Fibroblast of lung (primary cell): ENCODE measurements around the gene AQR. TPM values are rescaled to one million over a fixed set of nuclear protein-coding genes. Genes with fewer than 3 reads are reported as not detected.

Source experiments
- DNase-seq, 2 donors: peaks; one replicate each; pipeline versions ENCODE4 v3.0.0 to v3.0.0-alpha.2; 2010; ENCODE audit warnings: low read depth in 2 of 2
- H2AFZ ChIP-seq: 2 replicates; pipeline ENCODE4 v1.5.1; 2012; ENCODE audit warnings: low read length, control low read depth, inconsistent platforms
- H3K27ac ChIP-seq: 2 replicates; pipeline ENCODE4 v1.5.1; 2011; ENCODE audit warnings: low read length, control low read depth; ENCODE audit not compliant: insufficient read depth
- H3K27me3 ChIP-seq: 2 replicates; pipeline ENCODE4 v1.5.1; 2011; ENCODE audit warnings: mild to moderate bottlenecking, low read length; ENCODE audit not compliant: control insufficient read depth, insufficient read depth
- H3K36me3 ChIP-seq: 2 replicates; pipeline ENCODE4 v1.5.1; 2011; ENCODE audit warnings: low read length; ENCODE audit not compliant: control insufficient read depth, insufficient read depth
- H3K4me1 ChIP-seq: 2 replicates; pipeline ENCODE4 v1.5.1; 2011; ENCODE audit warnings: low read length; ENCODE audit not compliant: control insufficient read depth, insufficient read depth; ENCODE audit errors: extremely low read depth
- H3K4me2 ChIP-seq: 2 replicates; pipeline ENCODE4 v1.5.1; 2011; ENCODE audit warnings: low read length, control low read depth; ENCODE audit not compliant: insufficient read depth; ENCODE audit errors: extremely low read depth
- H3K4me3 ChIP-seq, 4 experiments: fragments of 200-600 bp in 1 of 4; sonication (generic) in 1 of 4; replicated peaks in 1 of 4; 2 replicates each; pipeline ENCODE4 v1.5.1; 2011 to 2016; ENCODE audit warnings: low read length in 4 of 4, low read depth in 3 of 4, mild to moderate bottlenecking in 3 of 4, control low read depth in 2 of 4, inconsistent platforms in 1 of 4, mixed read lengths in 1 of 4; ENCODE audit not compliant: insufficient read depth in 1 of 4; ENCODE audit errors: control extremely low read depth in 1 of 4
- H3K79me2 ChIP-seq: 2 replicates; pipeline ENCODE4 v1.5.1; 2012; ENCODE audit warnings: mild to moderate bottlenecking, low read length, inconsistent platforms; ENCODE audit not compliant: control insufficient read depth, insufficient read depth
- H3K9ac ChIP-seq: 2 replicates; pipeline ENCODE4 v1.5.1; 2011; ENCODE audit warnings: mild to moderate bottlenecking, low read length, control low read depth; ENCODE audit not compliant: insufficient read depth
- H3K9me3 ChIP-seq: 2 replicates; pipeline ENCODE4 v1.5.1; 2012; ENCODE audit warnings: low read depth, low read length; ENCODE audit not compliant: control insufficient read depth, insufficient read depth
- H4K20me1 ChIP-seq: 2 replicates; pipeline ENCODE4 v1.5.1; 2011; ENCODE audit warnings: low read length; ENCODE audit not compliant: control insufficient read depth, insufficient read depth; ENCODE audit errors: extremely low read depth
- CTCF ChIP-seq, 2 donors: IDR thresholded peaks in 1 of 2; conservative IDR thresholded peaks in 1 of 2; 1 replicate in 1 of 2; 2 replicates in 1 of 2; pipeline ENCODE4 v1.5.1; 2011 to 2012; ENCODE audit warnings: low read length in 2 of 2, control low read depth in 1 of 2, inconsistent platforms in 1 of 2, low read depth in 1 of 2, mild to moderate bottlenecking in 1 of 2
- EZH2 ChIP-seq: IDR thresholded peaks from 2 replicates; pipeline ENCODE4 v1.5.1; 2012; ENCODE audit warnings: low read length, control low read depth, mild to moderate bottlenecking; ENCODE audit errors: missing control alignments
- polyA plus RNA-seq, 2 donors: library from polyadenylated mRNA; depleted of rRNA in 1 of 2; stranded (reverse) in 1 of 2; unstranded in 1 of 2; fragments of >200 nt; gene quantifications; 2 replicates each; pipeline ENCODE4 v1.2.1, GENCODE V29; 2011 to 2012; ENCODE audit warnings: missing spikeins in 1 of 2
- total RNA-seq: library from RNA; depleted of rRNA; stranded (reverse); fragments of >200 nt; gene quantifications from 2 replicates; pipeline ENCODE4 v1.2.1, GENCODE V29; 2014

Gene AQR
- total and polyA plus RNA-seq, 2 donors (not counting 1 experiment from before 2014, with no cell fraction given), result 19.7 to 33.0 TPM

- no peak for DNase-seq
- Histone ChIP-seq H2AFZ (no peak overlapping the region), H3K27me3 (no peaks in the 10 kb centered on the region), H3K79me2 (no peaks in the 10 kb centered on the region), H3K4me3 (no peak overlapping the region), H3K9ac (no peak overlapping the region), H3K36me3 (no peaks in the 10 kb centered on the region), H3K27ac (no peak overlapping the region), H3K9me3 (no peaks in the 10 kb centered on the region), H3K4me1 (no peaks in the 10 kb centered on the region), H3K4me2 (no peak overlapping the region), H4K20me1 (no peaks in the 10 kb centered on the region)
- TF ChIP-seq CTCF (conservative IDR thresholded peaks at IDR 0.05 in 1 of 2, IDR thresholded peaks at IDR 0.05 in 1 of 2; ENCODE audit: low read depth in 1 of 2, low read length in 2 of 2), result no peak
- TF ChIP-seq EZH2, result no peak
These were observed 119.4 kb downstream of the AQR start for GRCh38 chr15:34850121-34850520.

GRCh38 chr15:34849364-34849959 lies 120.1 kb downstream of the AQR start:
- TF ChIP-seq CTCF (conservative IDR thresholded peaks at IDR 0.05 in 1 of 2, IDR thresholded peaks at IDR 0.05 in 1 of 2; ENCODE audit: low read depth in 1 of 2, low read length in 2 of 2), result no peak
- H3K36me3 ChIP-seq, result no peaks in the 10 kb centered on the region
- DNase-seq, result no peak
- H4K20me1 ChIP-seq, result no peaks in the 10 kb centered on the region
- no peak overlapping the region for H3K4me3 ChIP-seq
- no peak overlapping the region for H3K4me2 ChIP-seq
- H3K9ac ChIP-seq, result no peak overlapping the region
- no peak overlapping the region for H3K27ac ChIP-seq
- no peaks in the 10 kb centered on the region for H3K27me3 ChIP-seq
- H3K79me2 ChIP-seq, result no peaks in the 10 kb centered on the region
- H3K4me1 ChIP-seq, result no peaks in the 10 kb centered on the region
- H3K9me3 ChIP-seq, result no peaks in the 10 kb centered on the region
- H2AFZ ChIP-seq, result no peak overlapping the region

- no peak for DNase-seq
- TF ChIP-seq CTCF (conservative IDR thresholded peaks at IDR 0.05 in 1 of 2, IDR thresholded peaks at IDR 0.05 in 1 of 2; ENCODE audit: low read depth in 1 of 2, low read length in 2 of 2), result no peak
- TF ChIP-seq EZH2, result no peak
- no peak overlapping the region for H3K9ac ChIP-seq
- no peaks in the 10 kb centered on the region for H3K4me1 ChIP-seq
- H3K4me2 ChIP-seq, result no peak overlapping the region
- no peaks in the 10 kb centered on the region for H3K9me3 ChIP-seq
- H3K27ac ChIP-seq, result no peak overlapping the region
- H3K27me3 ChIP-seq, result no peaks in the 10 kb centered on the region
- H2AFZ ChIP-seq, result no peak overlapping the region
- H3K4me3 ChIP-seq, result no peak overlapping the region
- no peaks in the 10 kb centered on the region for H4K20me1 ChIP-seq
- no peaks in the 10 kb centered on the region for H3K79me2 ChIP-seq
- no peaks in the 10 kb centered on the region for H3K36me3 ChIP-seq
These were observed 121.9 kb downstream of the AQR start for GRCh38 chr15:34847598-34847997.
